Cardiac fibroblast (primary cell): ENCODE results near the gene KIRREL3.
A peak's percentile ranks its signal among the peaks of the same experiment; 100 is the strongest.

ENCODE experiments used
- DNase-seq, 2 donors: peaks; one replicate each; pipeline versions ENCODE4 v3.0.0 to v3.0.0-alpha.2; 2010; ENCODE audit warnings: low read depth in 2 of 2
- H3K4me3 ChIP-seq, 2 donors: replicated peaks in 1 of 2; 1 replicate in 1 of 2; 2 replicates in 1 of 2; pipeline ENCODE4 v1.5.1; 2011; ENCODE audit warnings: low read depth in 2 of 2, low read length in 2 of 2, mild to moderate bottlenecking in 2 of 2, moderate library complexity in 1 of 2
- TF ChIP-seq, protein P1 (sequence below): IDR thresholded peaks from one replicate; pipeline ENCODE4 v1.5.1; 2011; ENCODE audit warnings: low read depth, mild to moderate bottlenecking, low read length, inconsistent platforms

The KIRREL3 gene

DNA sequence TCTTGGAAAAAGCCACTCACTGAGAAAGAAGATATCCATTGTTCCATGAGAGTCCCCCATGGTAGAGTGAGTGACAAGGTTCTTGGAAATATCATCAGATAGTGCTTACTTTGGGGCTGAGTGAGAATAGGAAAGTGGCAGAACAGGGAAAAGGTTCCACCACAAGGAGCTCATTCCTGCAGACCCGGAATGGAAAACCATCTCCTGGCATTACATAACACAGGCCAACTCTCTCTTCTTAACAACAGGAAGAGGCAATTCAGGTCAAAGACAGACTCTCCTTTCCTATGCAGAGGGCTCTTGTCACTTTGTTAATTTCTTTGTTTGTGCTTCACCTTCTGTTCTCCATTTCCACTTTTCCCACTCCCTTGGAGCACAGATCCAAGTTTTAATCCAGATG lies 259.7 kb downstream of the KIRREL3 start:
- no peak overlapping the region for H3K4me3 ChIP-seq
- no peak for DNase-seq
- TF ChIP-seq, protein P1, sequence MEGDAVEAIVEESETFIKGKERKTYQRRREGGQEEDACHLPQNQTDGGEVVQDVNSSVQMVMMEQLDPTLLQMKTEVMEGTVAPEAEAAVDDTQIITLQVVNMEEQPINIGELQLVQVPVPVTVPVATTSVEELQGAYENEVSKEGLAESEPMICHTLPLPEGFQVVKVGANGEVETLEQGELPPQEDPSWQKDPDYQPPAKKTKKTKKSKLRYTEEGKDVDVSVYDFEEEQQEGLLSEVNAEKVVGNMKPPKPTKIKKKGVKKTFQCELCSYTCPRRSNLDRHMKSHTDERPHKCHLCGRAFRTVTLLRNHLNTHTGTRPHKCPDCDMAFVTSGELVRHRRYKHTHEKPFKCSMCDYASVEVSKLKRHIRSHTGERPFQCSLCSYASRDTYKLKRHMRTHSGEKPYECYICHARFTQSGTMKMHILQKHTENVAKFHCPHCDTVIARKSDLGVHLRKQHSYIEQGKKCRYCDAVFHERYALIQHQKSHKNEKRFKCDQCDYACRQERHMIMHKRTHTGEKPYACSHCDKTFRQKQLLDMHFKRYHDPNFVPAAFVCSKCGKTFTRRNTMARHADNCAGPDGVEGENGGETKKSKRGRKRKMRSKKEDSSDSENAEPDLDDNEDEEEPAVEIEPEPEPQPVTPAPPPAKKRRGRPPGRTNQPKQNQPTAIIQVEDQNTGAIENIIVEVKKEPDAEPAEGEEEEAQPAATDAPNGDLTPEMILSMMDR, result no peak

DNA sequence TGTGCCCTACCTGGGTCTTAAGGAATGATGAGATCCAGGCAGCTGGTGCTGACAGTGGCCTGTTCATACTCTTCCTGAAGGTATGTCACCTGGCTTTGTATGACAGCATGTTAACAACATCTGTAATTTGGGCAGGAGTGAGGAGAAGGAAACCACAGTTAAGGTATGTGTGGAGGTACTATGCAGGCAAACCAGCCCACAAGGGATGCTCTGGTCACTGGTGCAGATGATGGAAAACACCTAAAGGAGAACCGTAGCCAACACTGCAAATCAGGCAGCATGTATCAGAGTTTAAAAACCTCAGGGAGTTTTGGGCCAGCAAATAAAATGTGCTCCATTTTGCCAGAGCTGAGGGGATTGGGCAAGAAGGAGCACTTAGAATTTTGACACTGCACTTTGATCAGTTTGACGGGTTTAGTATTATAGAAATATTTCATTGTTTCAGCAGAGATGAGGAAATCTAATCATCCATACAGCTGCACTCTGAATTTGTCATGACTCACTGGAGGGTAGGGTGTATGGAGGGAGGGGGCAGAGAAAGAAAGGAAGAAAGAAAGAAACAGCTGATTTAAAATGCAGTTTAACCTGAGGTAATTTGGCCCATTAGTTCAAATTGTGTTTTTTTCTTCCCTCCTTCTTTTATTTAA lies 260.9 kb downstream of the KIRREL3 start:
- TF ChIP-seq, protein P1, result no peak
- H3K4me3 ChIP-seq, result no peak overlapping the region
- DNase-seq, result peak in 1 of 2 donors; percentile 4

DNA sequence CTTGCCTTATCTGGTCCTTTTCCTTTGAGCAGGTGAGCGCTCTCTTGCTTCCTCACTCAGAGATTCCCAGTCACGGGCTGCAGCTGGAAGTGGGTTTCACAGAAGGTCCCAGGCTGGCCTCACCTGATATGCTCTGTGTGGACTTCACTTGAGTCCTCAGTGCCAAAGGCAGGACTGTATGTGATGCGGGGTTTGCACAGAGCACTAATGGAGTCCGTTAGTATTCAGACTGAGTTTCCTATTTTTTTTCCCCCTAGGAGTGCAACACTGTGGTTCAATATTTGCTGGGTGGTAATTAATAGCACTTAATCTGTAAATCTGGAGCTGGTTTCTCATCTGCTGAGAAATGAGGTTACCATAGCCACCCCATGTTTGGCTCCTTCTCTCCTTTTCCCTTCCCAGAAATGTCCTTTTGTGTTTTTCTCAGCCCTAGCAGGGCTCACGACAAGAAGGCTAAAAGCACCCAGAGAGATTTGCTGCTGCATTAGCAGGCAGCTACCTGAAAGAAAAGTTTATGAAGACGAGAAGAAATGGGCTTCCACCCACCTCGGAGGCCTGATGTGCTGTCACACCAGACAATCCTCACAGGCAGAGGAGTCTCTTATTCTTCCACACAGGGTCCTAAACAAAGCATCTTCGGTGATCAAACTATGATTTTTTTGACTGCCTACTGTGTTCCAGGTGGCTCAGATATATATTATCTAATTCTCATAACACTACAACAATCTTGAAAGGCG lies 262.1 kb downstream of the KIRREL3 start:
- DNase-seq, result no peak
- H3K4me3 ChIP-seq, result no peak overlapping the region
- TF ChIP-seq, protein P1, result no peak

DNA sequence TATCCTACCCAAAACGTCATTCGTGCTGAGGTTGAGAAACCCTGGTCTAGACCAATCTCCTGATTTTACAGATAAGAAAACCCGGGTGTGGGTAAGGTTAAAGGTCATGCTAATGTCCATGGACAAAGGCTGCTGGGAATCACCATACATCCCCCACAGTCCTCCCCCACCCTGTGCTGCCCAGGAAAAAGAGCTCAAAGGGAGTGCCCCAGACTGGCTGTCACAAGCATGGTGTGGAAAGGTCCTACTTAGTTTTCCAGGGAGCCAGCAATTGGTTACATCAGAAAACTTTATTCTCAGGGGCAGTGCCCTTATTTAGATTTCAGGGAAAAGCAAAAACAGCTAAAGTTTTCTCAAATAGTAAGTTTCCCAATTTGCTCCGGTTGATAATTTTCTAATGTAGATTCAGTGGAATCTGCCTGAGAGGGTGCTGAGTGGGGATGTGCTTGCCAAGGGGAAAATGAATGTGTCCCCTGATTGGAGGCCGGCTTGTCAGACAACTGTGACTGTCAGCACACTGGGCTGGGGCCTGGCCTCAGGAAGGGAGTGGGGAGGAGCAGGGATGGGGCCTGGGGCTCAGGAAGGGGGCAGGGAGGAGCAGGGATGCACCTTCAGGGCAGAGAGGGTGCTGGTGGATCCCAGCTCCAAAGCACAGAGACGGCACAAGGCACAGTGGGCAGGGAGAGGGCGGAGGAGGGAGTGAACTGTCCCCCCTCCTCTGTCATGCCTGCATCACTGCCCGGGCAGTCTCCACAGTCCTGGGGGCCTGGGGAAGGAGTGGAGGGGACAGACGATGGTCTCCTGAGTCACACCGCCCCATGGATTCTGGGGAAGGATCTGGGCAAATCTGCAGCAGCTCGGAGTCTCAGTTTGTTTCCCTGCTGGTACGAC lies 263.6 kb downstream of the KIRREL3 start:
- TF ChIP-seq, protein P1, result no peak
- DNase-seq, result no peak
- H3K4me3 ChIP-seq, result no peak overlapping the region

DNA sequence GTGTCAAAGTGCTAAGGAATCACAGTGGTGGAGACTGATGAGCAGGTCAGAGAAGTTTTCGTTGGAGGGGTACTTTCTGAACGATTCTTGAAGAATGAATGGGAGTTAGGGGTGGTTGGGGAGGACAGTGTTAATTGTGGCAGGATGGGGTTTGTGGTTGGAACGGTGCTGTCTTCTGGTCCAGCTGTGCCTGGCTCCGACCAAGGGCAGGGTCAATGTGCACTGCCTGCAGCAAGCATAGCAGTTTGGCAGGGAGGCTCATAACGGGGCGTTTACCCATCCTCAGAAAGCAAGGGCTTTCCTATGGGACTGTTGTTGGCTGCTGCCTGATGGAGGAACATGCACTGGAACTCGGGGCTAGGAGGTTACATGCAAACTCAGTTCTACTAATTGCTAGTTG lies 265.8 kb downstream of the KIRREL3 start:
- no peak for DNase-seq
- TF ChIP-seq, protein P1, result no peak

DNA sequence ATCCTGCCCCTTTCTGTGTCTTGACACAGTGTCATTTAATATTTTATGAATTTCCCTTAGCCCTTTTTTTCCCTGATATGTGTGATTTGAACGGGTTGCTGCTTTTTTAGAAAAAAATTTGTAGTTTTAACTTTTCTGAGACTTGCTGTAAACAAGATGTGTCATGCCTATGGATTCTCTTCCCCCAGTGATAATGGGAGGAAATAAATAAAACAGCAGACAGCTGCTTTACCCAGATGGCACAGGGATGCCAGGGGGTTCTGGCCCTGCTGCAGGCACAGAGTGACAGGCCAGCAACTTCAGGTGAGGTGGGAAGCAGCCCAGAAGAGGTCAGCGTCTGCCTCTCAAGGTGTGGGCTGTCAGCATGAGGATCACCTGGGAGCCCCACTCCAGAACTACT lies 266.9 kb downstream of the KIRREL3 start:
- no peak for DNase-seq
- TF ChIP-seq, protein P1, result no peak
- H3K4me3 ChIP-seq, result no peak overlapping the region

More for the DNA sequence above, 265.8 kb downstream of the KIRREL3 start:
- H3K4me3 ChIP-seq, result no peak overlapping the region
